HG03571 (cell line): Measurements from ENCODE around the gene ARPC2.

Source experiments
- ATAC-seq: cut with Tn5 transposase; IDR thresholded peaks from one replicate; pipeline ENCODE4 v1.9.1; 2021; ENCODE audit not compliant: unreplicated experiment

ARPC2 gene

DNA sequence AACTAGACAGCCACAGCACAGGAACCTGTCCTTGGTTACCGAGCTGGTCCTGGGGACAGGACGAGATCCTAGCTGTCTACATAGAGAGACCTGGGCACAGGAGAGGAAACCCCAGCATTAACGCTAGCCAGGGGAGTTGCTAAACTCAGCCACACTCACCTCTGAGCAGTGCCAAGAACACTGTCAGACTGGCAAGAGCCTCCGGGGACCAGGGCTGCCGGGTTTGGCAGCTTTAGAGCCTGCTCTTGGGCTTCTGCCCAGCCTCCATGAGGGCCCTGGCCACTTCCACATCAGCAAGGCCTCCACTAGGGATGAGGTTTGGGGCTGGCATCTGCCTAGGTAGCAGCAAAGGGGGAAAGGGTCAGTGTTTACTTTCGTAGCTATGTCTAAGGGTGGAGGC, 68.6 kb downstream of the ARPC2 start:
- no peak for ATAC-seq

DNA sequence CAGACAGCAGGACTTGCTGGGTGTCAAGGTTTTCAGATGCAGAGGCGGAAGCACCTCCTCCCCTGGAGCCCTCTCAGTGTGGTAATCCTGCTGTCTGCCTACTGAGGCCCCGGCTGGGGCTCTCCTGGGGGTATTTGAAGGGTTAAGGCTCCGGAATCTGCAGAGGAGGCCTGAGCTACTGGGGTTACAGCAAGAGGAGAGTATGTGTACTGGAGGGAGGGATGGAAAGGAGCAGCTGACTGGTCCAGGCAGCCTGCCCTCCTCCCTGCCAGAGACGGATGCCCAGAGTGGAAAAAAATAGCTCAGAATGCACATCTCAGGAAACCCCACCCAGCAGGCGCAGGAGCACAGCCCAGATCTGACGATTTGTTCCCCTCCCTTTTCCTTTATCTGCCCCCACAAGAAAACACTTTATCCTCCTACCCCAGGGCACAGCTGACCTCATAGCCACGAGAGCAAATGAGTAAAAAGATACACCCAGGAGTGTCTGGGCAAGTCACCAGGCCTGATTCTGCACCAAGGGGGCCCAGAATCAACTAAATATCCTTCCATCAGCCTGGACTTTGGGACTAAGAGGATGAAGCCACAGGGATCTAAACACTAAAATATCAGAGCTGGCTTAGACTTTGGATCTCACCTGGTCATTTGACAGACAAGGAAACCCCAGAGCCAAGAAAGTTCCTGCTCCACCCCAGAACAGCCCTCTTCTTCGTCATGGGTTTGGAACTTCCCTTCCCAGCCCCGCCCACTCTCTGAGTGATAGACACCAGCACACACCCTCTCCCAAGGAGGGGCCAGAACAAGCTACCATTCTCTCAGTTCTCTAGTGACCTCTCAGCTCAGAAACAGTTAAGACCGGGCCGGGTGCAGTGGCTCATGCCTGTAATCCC, 69.8 kb downstream of the ARPC2 start:
- ATAC-seq: peak; percentile 63

DNA sequence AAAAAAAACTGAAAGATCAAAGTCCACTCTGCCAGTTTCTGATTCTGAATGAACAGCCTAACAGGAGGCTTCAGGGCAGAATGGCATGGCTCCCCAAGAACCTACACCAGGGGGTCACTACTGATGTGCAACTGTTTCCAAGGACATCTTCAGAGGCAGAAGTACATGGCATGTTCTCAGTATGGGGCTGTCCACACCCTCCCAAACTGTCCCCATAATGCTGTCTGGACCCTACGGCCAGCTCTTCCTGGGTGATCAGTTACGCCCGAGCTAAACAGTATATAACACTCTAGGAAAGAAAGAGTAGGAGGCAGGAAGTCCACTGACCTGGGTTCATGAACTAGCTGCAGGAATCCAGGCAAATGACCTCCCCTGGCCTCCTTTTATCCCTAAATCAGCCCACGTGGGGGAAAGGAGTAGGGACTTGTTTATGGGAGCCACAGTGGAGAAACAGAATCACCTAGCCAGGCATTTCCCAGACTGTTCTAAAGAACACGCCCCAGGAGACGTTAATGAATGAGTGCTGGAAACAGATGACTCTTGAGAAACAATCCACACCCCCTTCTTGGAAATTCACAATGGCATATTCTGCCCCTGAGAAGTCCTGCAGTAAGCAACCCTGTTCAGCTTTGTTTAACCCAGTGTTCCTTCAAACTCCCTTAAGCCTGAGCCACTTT, 72.8 kb downstream of the ARPC2 start:
- ATAC-seq: no peak

DNA sequence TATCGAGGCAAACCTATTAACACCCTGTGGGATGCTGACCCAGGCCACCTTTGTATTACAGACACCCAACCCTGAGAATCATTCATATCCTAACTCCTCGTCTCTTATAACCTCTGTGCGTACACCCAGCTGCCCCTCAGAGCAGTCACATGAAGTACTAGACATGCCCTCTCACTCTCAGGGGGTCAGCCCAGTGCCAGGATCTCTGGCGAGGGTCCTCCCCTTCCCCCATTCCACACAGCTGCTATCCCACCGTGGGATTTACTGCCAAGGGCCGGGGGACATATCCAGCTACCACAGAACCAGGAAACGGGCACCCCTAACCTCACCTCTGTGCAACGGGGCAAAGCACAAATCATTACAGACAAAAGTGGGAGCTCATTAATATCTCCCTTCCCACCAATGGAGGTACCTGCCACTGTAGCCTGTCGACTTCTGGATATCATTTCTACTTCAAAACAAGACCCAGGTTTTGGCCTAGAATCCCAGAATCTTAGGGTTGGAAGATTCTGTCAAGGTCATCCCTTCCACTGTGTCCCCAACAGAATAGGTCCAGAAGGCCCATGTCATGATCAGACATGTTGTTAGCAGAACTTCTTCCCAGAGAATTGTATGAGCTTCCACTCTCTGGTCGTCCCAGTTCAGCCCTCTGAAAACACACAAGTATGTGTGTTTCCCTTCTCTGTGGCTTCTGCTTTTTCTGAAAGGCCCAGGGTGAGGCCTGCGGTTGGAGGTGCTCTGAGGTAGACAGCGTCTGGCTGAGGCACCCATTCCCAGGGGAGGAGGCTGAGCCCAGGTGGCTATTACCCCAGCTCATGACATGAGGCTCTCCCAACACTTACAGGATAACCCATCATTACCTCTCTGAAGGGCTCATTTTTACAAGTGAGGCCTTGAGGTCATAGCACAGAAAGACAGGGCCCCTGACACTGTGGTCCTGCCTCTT, 73.6 kb downstream of the ARPC2 start:
- ATAC-seq: peak; percentile 54

DNA sequence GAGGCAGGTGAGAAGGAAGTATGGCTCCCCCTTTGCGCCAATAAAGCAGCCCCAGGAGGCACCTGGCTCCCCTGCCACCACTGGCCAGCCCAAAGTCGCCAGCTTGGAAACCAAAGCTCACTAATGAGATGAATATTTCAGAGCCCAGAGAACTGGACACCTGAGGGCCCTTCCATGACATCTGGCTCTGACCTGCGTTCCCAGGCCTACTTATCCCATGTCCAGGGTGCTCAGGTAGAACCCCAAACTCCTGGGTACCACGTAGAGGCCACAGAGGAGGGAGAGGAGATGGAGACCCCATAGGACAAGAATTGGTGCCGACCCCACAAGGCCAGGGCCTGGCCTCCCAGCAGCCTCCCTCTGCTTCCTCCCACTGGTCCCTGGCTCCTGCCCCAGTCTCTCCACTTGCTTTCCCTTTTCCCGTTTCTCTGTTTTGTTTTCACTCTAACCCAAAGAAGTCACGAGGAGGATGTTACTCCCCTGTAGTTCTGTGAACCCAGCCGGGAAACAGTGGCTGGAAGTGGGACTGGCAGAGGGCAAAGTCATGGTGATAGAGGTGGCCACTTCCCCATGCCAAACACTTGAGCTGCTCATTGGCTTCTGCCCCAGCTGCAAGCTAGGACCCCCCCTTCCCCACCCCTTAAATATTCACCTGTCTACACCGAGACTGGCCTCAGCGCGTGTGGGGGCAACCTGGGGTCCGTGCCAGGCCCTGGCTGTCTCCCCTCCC, 74.5 kb downstream of the ARPC2 start:
- no peak for ATAC-seq

DNA sequence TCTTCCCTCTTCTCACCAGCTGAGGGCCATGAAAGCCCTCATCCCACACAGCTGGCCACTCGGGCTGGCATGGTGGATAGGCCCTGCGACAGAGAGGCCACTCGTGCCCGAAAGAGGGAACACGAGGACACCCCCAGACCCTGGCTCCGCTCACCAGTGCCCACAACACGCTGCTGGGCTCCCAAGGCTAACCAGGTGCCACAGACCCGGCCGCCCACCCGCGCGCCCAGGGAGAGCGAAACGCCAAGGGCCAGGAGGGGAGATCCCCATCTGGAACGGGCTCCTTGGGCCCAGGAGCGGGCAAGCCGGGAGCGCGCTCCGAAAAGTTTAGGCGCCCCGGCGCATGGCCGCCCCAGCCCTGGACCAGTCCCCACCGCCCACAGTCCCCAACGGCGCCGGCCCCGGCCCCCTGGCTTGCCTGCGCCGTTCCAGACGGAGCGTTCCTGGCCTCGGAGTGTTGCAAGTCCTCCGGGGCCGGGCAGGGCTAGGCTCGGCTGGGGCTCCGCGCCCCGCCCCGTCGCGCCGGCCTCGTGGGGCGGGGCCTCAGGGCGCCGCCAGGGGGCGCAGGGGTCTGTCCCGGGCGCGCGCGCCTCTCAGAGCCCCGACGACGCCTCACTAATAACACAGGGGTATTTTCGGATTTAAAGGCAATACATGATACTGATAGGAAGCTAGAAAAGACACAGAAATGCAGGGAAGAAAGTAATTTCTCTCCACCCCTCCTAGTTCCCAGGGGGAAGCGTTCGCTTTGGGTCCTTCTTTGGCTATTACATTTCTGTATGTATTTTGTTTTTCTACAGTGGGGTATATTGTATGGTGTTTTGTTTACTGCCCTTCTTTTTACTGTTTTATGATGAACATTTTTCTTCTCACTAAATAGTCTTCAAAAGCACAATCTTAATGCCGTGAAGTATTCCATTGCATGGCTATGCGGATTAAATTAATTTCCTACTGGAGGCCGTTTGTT, 75.3 kb downstream of the ARPC2 start, which contains the start of gene TMBIM1:
TMBIM1 (minus strand) TSS at position 456 of the 967 bp plus-strand sequence. CDS start 10,362 bp downstream, outside the sequence.
- ATAC-seq: peak; percentile 71

DNA sequence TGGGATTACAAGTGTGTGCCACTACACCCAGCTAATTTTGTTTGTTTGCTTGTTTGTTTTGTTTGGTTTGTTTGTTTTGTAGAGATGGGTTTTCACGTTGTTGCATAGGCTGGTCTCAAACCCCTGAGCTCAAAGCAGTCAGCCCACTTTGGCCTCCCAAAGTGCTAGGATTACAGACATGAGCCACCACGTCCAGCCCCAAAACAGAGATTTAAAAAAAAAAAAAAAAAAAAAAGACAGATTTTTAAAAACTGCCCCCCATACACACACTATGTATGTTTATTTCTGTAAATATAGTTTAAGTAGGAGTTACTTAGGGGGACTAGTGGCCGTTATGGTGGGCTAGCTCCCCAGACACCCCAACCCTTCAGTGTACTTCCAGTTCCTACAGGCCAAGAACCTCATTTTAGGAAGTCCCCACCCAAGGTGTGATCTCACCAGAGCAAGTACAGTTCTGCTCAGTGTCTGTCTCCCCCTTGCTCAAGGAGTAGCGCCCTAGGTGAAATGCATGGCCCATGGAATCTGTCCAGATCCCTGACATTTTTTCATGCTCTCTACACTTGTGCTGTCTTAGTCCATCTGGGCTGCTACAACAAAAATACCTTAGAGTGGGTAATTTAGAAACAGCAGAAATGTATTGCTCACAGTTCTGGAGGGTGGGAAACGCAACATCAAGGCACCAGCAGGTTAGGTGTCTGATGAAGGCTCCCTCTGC, 76.9 kb downstream of the ARPC2 start:
- no peak for ATAC-seq

DNA sequence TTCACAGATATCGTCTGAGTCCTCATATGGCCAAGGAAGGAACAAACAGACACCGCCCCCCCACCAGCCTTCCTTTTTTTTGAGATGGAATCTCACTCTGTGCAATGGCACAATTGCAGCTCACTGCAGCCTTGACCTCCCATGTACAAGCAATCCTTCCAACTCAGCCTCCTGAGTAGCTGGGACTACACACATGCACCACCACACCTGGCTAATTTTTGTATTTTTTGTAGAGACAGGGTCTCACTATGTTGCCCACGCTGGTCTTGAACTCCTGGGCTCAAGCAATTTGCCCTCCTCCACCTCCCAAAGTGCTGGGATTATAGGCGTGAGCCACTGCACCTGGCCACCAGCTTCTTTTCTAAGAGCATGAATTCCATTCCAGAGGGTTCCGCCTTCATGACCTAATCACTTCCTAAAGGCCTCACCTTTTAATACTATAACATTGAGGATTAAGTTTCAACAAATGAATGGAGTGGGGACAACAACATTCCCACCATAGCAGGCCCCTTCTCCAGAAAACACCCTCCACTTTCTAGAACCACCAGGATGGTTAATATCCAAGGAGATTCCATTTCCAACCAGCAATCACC, 77.5 kb downstream of the ARPC2 start:
- no peak for ATAC-seq

DNA sequence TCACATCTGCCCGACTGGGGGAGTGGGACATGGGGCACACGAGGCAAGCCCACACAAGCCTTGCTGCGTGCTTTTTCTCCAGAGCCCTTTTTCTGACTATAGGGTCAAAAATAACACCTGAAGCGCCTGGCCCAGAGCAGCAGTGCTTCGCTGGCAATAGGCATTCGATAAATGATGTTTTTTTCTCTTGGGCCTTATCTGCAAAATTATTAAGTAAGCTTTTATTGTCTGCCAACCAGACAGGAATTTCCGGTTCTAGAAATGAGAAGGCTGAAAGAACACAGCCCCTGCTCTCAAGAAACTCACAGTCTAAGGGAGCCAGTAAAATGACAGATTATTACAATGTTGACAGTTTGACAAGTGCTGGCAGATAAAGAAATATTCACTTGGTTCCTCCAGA, 78.0 kb downstream of the ARPC2 start:
- no peak for ATAC-seq

DNA sequence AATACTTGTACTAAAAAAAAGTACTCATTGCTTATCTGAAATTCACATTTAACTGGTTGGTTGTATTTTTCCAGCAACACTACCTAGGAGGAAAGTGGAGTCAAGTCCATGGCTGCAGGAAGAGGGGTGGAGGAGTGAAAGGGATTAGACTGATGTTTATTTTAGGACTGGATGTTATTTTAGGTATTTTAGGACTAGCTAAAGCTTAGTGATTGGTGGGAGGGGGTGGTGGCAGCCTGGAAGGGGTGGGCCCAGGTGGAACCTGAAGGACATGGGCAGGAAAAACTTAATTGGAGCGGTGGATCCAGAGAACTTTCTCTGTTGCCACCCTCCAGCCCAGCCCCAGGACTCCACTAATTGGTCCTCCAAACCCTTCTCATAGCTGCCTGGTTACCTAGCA, 79.2 kb downstream of the ARPC2 start:
- no peak for ATAC-seq

DNA sequence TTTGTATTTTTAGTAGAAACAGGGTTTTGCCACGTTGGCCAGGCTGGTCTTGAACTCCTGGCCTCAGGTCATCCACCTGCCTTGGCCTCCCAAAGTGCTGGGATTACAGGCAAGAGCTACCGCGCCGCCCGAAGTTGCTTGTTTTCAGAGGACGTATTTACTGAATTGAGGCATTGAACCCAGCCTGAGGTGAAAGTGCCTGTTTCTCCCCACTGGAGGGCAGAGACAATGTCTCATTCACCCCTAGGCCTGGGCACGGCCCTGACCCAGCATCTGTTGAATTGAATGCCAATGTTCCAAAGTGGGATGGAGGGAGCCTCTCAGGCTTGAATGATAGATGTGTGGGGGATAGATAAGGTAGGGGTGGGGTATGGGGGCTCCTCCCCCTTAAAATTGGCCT, 79.9 kb downstream of the ARPC2 start:
- no peak for ATAC-seq

DNA sequence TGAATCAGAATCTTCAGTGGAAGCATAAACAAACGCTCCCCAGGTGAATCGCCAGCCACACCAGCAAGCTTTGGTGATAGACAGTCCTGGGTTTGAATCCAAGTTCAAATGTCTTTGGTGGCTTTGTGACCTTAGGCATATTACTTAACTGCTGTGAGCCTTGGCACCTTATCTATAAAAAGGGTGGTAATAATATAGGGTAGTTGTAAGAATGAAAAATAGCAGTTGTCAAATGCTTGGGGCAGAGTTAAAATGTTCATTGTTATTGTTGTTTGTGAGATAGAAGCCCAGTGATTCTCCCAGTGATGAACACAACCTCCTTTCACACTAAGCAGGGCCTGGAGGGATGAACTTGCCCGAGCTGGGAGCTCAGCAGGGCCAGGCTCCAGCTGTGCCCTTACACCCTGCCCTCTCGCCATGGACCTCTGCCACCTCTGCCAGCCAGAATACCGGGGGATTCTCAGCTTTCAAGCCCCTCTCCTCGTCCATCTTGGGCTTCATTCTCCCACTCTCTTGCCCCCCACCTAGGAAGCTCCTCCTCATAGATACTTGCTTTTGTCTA, 81.4 kb downstream of the ARPC2 start:
- ATAC-seq: no peak

DNA sequence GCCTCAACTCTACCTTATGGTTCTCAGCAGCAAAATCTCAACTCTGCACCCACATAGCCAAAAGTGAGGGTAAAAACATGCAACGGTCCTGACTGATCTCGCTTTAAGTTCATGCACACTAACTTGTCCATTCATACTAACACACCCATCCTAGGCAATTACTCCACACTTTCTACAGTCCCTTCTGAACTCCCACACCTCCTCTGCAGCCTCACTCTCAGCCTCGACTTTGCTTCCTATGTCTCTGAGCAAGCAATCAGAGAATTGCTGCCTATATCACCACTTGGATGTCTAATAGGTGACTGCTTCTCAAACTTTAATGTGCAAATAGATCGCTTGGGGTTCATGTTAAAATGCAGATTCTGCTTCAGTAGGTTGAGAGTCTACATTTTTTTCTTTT, 83.2 kb downstream of the ARPC2 start:
- no peak for ATAC-seq

DNA sequence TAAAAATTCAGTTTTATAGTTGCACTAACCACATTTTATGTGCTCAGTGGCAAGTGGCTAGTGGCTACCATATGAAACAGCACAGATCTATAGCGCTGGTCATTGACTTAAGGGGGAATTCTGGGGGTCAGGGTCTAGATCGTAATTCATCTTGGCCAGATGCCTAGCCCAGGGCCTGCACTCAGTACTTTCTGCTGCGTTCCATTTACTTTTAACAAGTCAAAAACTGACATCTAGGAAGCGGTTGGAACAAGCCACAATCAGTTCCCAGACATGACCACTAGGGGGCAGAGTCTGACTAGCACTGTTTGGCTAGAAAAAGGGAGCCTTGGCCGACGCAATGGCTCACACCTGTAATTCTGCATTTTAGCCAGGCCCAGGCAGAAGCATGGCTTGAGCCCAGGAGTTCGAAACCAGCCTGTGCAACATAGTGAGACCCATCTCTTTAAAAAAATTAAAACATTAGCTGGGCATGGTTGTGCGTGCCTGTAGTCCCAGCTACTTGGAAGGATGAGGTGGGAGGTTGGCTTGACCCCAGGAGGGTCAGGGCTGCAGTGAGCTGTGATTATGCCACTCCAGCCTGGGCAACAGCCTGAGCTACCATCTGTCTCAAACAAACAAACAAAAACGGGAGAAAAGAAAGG, 84.3 kb downstream of the ARPC2 start:
- peak; percentile 76 for ATAC-seq
